Chondrocyte (in vitro differentiated cells): ENCODE data around the gene FOXN3. TPM values are rescaled to one million over a fixed set of nuclear protein-coding genes. Genes with fewer than 3 reads are reported as not detected.

Source experiments
- DNase-seq: peaks from one replicate; pipeline ENCODE4 v3.0.0; 2021; ENCODE audit warnings: mixed read lengths, low spot score
- H3K27ac Mint-ChIP-seq: one replicate; pipeline ENCODE4 v1.8.0; 2021; ENCODE audit warnings: mild to moderate bottlenecking, moderate library complexity, mixed read lengths; ENCODE audit not compliant: unreplicated experiment
- H3K27me3 Mint-ChIP-seq: 2 replicates; pipeline ENCODE4 v1.8.0; 2021; ENCODE audit warnings: low read depth, mixed read lengths
- H3K36me3 Mint-ChIP-seq: 2 replicates; pipeline ENCODE4 v1.8.0; 2021; ENCODE audit warnings: low read depth, mixed read lengths
- H3K4me1 Mint-ChIP-seq: 2 replicates; pipeline ENCODE4 v1.8.0; 2021; ENCODE audit warnings: low read depth, mild to moderate bottlenecking, mixed read lengths
- H3K4me3 Mint-ChIP-seq: one replicate; pipeline ENCODE4 v1.8.0; 2021; ENCODE audit warnings: mild to moderate bottlenecking, moderate library complexity, mixed read lengths; ENCODE audit not compliant: unreplicated experiment
- H3K9me3 Mint-ChIP-seq: 2 replicates; pipeline ENCODE4 v1.8.0; 2021; ENCODE audit warnings: low read depth, mixed read lengths
- total RNA-seq: library from RNA; stranded (reverse); gene quantifications from 3 replicates; pipeline ENCODE4 v1.2.1, GENCODE V29; 2021
- TF ChIP-seq, protein P1 (sequence below): fragments of 200-600 bp; sonication (generic); IDR thresholded peaks from 2 replicates; pipeline ENCODE4 v1.5.0; 2021; ENCODE audit warnings: antibody characterized with exemption, mild to moderate bottlenecking, moderate library complexity

The FOXN3 gene
- total RNA-seq, 1 donor from 2014 or later = 161 TPM

- H3K4me3 Mint-ChIP-seq = no peak overlapping the region
- DNase-seq = no peak
- no peaks in the 10 kb centered on the region for H3K27me3 Mint-ChIP-seq
- H3K36me3 Mint-ChIP-seq = peaks cover 27% of the 10 kb centered on the region
- H3K4me1 Mint-ChIP-seq = peaks cover 4% of the 10 kb centered on the region
- H3K27ac Mint-ChIP-seq = peak overlapping the region; percentile 0
- peaks cover 16% of the 10 kb centered on the region for H3K9me3 Mint-ChIP-seq
- TF ChIP-seq, protein P1, sequence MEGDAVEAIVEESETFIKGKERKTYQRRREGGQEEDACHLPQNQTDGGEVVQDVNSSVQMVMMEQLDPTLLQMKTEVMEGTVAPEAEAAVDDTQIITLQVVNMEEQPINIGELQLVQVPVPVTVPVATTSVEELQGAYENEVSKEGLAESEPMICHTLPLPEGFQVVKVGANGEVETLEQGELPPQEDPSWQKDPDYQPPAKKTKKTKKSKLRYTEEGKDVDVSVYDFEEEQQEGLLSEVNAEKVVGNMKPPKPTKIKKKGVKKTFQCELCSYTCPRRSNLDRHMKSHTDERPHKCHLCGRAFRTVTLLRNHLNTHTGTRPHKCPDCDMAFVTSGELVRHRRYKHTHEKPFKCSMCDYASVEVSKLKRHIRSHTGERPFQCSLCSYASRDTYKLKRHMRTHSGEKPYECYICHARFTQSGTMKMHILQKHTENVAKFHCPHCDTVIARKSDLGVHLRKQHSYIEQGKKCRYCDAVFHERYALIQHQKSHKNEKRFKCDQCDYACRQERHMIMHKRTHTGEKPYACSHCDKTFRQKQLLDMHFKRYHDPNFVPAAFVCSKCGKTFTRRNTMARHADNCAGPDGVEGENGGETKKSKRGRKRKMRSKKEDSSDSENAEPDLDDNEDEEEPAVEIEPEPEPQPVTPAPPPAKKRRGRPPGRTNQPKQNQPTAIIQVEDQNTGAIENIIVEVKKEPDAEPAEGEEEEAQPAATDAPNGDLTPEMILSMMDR = no peak
These were observed 245.9 kb downstream of the FOXN3 start for GRCh38 chr14:89171168-89171567.

- Mint-ChIP-seq H3K9me3 (peaks cover 12% of the 10 kb centered on the region), H3K4me1 (peaks cover 7% of the 10 kb centered on the region), H3K27me3 (no peaks in the 10 kb centered on the region), H3K4me3 (no peak overlapping the region), H3K27ac (no peak overlapping the region), H3K36me3 (peaks cover 27% of the 10 kb centered on the region)
- no peak for DNase-seq
- TF ChIP-seq, protein P1 = no peak
These were observed 249.3 kb downstream of the FOXN3 start for GRCh38 chr14:89167705-89168104.

GRCh38 chr14:89166633-89167032, 250.4 kb downstream of the FOXN3 start:
- H3K9me3 Mint-ChIP-seq = peaks cover 7% of the 10 kb centered on the region
- no peaks in the 10 kb centered on the region for H3K27me3 Mint-ChIP-seq
- H3K4me3 Mint-ChIP-seq = no peak overlapping the region
- TF ChIP-seq, protein P1 = no peak
- peaks cover 7% of the 10 kb centered on the region for H3K4me1 Mint-ChIP-seq
- peaks cover 31% of the 10 kb centered on the region for H3K36me3 Mint-ChIP-seq
- H3K27ac Mint-ChIP-seq = no peak overlapping the region
- no peak for DNase-seq

DNA sequence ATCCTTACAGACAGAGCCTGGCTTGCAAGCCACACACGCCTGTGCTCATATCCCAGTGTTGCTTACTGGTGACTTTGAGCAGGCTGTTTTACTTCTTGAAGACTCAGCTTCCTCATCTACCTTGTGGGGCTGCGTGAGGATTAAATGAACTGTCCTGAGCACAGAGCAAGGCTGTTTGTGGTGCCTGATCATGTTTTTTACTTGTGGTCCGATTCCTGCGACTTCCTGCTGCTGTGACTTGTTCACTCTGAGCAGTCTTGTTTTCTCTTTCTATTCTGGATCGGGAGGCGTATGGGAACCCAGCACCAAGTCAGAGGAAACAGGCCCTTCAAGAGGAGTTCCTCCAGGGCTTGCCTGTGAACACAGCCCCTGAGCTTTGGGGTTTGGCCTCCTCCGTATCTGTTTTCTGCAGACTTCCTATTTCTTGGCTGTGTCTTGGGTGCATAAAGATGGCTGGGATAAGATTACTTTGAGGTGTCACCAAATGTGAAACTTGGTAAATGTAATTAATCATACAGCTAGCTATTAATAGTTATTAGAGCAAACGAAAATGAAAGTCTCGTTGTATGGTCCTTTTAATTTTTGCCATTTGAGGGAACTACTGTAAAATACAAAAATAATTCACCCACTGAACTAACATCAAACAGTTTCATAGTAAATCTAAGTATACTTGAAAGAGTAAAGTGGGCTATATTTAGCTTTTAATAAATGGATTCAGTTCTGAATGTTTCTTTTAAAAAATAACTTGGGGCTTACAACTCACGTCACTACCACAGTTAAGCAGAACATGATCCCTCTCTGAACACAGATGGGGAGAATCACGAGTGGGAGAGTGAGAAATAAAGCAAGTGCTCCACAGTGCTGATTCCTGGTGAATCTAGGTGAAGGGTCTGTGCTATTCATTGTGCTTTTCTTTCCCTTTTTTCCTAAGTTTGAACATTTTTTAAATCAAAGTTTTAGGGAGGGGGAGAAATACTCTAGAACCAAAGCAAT, 251.5 kb downstream of the FOXN3 start:
- TF ChIP-seq, protein P1 = no peak
- Mint-ChIP-seq H3K36me3 (peaks cover 38% of the 10 kb centered on the region), H3K27me3 (no peaks in the 10 kb centered on the region), H3K9me3 (no peaks in the 10 kb centered on the region), H3K27ac (no peak overlapping the region), H3K4me1 (peaks cover 7% of the 10 kb centered on the region), H3K4me3 (no peak overlapping the region)
- DNase-seq = no peak

GRCh38 chr14:89164168-89165073, 252.6 kb downstream of the FOXN3 start:
- no peaks in the 10 kb centered on the region for H3K27me3 Mint-ChIP-seq
- H3K27ac Mint-ChIP-seq = no peak overlapping the region
- DNase-seq = no peak
- peaks cover 44% of the 10 kb centered on the region for H3K36me3 Mint-ChIP-seq
- no peaks in the 10 kb centered on the region for H3K9me3 Mint-ChIP-seq
- H3K4me3 Mint-ChIP-seq = no peak overlapping the region
- peaks cover 7% of the 10 kb centered on the region for H3K4me1 Mint-ChIP-seq
- TF ChIP-seq, protein P1 = no peak
